Suprapubic skin (tissue), 3 donors: ENCODE data around the gene SCIN.

ENCODE experiments used
- POLR2A ChIP-seq, 2 donors: fragments of 450-650 bp; IDR thresholded peaks; one replicate each; pipeline ENCODE4 v1.6.1; 2017; ENCODE audit warnings: antibody characterized with exemption in 2 of 2, mild to moderate bottlenecking in 2 of 2, moderate library complexity in 2 of 2
- TF ChIP-seq, protein P1 (sequence below), 2 donors: fragments of 200-600 bp in 1 of 2; fragments of 450-650 bp in 1 of 2; sonication (generic) in 1 of 2; IDR thresholded peaks; one replicate each; pipeline ENCODE4 v1.5.1; 2016 to 2019; ENCODE audit warnings: antibody characterized with exemption in 2 of 2, mild to moderate bottlenecking in 1 of 2, moderate library complexity in 1 of 2

DNA sequence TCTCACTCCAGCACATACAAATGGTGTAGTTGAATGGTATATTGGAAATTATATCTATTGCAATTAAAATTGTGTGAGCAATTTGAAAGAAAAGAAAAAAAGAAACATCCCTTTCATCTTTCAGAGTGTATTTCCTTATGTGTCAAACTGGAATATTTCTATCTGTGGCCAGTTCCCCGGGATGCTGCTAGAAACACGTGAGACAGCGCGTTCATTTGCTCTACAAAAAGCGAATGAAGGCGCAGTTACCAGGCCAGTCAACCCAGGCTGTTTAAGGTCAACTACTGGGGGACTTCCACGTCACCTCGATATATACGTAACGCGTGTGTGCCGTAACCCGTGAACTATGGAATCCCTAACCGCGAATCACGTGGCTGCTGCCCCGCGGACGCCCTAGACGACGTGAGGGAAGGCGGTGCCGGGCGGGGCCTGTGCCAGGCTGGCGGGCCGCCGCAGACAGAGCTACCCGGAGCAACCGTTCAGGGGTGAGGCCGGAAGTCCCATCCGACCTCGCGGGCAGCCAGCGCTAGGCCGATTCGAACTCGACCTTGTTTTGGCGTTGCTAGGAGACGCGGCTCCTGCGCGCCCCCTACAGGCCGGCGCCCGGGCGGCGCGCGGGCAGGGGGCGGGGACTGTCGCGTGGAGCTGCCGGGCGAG is 115.8 kb downstream of the SCIN start:
- TF ChIP-seq, protein P1, sequence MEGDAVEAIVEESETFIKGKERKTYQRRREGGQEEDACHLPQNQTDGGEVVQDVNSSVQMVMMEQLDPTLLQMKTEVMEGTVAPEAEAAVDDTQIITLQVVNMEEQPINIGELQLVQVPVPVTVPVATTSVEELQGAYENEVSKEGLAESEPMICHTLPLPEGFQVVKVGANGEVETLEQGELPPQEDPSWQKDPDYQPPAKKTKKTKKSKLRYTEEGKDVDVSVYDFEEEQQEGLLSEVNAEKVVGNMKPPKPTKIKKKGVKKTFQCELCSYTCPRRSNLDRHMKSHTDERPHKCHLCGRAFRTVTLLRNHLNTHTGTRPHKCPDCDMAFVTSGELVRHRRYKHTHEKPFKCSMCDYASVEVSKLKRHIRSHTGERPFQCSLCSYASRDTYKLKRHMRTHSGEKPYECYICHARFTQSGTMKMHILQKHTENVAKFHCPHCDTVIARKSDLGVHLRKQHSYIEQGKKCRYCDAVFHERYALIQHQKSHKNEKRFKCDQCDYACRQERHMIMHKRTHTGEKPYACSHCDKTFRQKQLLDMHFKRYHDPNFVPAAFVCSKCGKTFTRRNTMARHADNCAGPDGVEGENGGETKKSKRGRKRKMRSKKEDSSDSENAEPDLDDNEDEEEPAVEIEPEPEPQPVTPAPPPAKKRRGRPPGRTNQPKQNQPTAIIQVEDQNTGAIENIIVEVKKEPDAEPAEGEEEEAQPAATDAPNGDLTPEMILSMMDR (IDR thresholded peaks at IDR 0.05), result peak; percentile 94 to 99
- TF ChIP-seq POLR2A (IDR thresholded peaks at IDR 0.05), result no peak
